GM21528 (cell line): ENCODE measurements around the gene TBCK.
A peak's percentile ranks its signal among the peaks of the same experiment; 100 is the strongest.
"Not testable (repeated sequence)": the region's sequence is repeated elsewhere in the genome, so short reads cannot be mapped to it uniquely, and the experiment has no call there.

Source experiments
- ATAC-seq: cut with Tn5 transposase; IDR thresholded peaks from one replicate; pipeline ENCODE4 v1.9.1; 2021; ENCODE audit warnings: mild to moderate bottlenecking, moderate library complexity; ENCODE audit not compliant: unreplicated experiment, low FRiP score

TBCK gene

DNA sequence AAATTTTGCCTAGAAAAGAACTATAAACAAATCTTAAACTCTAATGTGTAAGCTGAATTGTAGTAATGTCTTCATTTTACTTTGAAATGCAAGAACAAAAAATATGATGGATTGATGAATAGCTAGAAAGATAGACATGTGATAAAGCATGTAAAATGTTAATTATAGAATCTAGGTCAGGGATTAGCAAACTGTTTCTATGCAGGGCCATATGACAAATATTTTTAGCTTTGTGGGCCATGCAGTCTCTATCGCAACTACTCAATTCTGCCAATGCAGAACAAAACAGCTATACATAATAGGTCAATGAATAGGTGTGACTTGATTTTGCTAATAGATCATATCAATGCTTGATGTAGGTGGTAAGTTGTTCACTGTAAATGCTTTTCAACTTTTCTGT lies 75.3 kb downstream of the TBCK start:
- no peak for ATAC-seq

DNA sequence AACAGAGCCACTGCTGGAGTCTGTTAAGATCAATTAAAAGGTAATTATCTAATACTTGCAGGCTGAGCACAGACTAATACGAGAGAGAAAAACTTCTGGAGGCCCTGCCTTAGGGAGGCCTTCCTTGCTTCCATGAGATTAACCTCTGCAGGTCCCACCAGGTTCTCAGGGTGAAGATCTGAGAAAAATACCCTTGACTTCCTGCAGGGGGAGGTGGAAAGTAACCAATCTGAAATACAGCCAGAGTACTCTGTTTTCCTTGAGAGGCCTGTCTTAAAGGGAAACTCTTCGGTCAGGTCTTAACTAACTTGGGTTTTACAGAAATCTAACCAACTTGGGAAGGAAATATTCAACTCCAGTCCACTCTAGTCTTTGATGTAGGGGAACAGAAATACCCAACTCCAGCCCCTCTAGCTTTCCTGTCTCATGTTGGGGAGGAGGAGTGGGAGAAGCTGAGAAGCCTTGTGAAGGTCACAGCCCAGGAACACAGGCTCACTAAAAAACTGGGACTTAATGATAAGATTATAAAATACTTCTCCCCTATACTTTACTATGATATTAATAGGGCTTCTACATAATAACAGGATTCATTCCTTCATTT lies 77.1 kb downstream of the TBCK start:
- ATAC-seq = peak; percentile 97

- ATAC-seq = no peak
Measured at GRCh38 chr4:106231931-106232330, 84.1 kb downstream of the TBCK start.

DNA sequence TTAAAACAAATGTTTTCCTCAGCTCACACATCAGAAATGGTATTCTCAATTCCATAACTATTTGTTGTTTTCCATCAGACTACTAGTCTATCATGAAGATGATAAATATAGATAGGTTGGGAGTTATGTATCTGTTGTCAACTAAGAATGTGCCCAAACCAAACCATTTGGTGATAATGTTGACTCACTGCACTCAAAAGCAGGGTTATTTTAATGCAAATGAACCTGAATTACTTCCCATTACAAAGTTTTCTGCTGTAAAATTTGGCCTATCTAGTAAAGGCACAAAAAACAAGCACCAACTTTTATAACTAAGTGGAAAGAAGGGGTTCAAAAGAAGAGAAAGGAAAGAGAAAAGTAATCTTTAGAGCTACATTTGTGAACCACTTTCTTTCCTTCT lies 93.5 kb downstream of the TBCK start:
- no peak for ATAC-seq

DNA sequence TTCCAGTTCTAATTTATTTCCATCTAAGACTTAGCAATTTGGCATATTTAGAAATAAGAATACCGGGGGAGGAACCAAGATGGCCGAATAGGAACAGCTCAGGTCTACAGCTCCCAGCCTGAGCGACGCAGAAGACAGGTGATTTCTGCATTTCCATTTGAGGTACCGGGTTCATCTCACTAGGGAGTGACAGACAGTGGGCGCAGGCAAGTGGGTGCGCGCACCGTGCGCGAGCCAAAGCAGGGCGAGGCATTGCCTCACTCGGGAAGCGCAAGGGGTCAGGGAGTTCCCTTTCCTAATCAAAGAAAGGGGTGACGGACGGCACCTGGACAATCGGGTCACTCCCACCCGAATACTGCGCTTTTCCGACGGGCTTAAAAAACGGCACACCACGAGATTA lies 102.7 kb downstream of the TBCK start:
- ATAC-seq = not testable (repeated sequence)

DNA sequence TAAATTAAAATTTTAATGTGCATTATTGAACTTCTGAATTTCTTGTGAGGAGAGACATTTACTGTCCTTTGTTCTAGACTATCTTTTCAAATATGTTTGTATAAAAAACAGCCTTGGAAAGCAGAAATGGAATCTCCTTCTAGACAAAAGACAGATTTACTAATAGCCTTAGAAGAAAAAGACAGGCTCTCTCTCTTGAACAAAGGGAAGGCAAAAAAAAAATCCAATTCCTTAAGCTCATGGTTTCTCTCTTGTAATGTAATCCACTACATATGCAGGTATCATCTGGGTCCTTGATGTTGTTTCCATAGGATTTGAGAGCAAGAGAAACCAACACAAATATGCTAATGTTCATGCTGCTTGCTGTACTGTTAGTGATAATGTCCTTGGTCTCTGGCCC lies 106.0 kb downstream of the TBCK start:
- ATAC-seq = no peak

DNA sequence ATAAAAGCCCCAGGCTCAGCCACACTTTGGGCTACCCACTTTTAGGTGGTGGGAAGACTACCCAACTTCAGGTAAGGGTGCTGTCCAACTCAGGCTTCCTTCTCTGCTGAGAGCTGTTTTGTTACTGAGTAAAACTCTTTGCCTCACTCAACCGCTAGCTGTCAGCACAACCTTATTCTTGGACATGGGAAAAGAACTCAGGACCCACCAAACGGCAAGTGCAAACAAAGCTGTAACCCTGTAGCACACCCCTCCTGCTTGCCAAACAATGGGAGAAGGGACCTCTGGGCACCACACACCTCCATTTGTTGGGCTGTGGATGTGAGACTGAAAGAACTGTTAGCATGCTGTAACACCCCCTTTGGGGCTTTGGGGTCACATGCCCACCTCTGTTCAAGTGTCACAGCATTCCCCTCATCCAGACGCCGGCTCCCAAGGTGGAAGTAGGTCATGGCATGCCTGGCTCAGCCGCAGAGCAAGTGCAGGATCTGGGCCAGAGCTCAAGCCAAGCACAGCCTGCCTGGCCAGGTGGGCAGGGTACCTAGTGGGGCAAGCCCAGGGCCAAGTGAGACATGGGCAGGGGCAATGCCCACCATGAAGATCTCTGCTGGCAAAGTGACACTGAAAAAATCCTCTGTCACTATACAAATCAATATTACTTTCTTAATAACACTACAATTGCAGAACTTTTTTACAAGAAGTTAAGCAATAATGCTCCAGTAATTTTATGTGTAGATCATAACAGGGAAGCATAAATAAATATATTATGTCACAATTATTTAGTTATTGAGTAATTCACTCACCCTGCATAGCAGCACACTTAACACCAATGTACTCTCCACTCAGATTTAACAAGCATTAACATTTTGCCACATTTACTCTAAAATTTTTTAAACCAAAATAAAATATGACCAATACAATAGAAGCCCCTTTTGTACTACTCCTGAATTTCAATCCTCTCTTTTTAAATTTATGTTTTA lies 107.2 kb downstream of the TBCK start:
- no peak for ATAC-seq

DNA sequence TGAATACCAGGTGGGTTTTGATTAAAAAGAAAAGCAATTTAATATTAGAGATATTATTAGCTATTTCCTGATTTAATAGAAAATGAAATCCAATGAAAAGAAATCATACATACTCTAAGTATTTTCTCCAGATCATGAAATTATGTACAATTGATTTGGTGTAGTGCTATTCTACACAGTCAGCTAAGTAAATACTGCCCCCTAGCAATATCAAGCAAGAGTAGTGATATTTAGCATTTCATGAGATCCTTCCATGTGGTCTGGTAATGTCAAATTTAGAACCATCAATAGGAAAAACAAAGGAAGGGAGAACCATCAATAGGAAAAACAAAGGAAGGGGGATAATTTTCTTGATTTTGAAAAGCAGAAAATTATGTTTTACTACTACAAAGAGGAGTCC lies 114.6 kb downstream of the TBCK start:
- ATAC-seq = no peak

DNA sequence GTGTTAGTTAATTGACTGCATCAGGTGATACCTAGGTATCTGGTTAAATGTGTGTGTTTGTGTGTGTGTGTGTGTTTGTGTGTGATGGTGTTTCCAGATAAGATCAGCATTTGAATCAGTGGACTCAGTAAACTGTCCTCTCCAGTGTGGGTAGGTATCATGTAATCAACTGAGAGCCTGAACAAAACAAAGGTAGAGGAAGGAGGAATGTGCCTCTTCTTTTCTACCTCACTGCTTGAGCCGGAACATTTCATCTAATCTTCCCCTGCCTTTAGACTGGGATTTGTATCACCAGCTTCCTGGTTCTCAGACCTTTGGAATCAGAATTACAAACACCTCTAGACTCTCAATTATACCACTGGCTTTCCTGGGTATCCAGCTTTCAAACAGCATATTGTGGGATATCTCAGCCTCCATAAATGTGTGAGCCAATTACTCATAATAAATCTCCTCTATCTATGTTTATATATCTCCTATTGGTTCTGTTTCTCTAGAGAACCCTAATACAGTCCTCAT lies 120.5 kb downstream of the TBCK start:
- no peak for ATAC-seq

DNA sequence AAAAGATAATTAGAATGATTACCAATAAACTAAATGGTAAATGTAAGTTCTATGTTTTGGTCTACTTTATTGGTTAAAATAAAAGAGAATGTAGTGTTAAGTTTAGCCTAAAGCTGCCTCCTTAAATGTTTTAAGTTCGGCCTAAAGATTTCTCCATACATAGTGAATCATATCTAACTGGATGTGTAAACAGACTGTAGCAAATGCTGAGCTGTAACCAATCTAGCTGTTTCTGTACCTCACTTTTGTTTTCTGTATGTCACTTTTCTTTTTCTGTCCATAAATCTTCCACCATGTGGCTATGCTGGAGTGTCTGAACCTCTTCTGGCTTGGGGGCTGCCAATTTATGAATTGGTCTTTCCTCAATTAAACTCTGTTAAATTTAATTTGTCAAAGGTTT lies 121.2 kb downstream of the TBCK start:
- ATAC-seq = no peak

DNA sequence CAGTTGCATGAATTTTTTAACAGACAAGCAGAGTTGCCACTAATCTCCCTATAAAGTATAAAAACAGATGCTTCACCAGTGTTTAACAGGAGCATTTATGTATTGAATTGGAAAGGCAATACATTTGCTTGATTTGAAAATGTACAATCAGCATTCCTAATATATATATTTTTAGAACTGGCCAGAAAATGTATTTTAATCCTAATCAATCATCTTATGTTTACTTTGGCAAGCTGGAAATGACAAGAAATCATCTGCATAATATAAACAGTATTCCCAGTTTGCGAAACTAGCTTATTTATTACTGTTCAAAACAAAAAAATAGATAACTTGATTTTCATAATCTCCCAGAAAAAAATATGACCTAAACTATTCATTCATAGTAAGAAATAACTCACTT lies 123.9 kb downstream of the TBCK start:
- no peak for ATAC-seq

GRCh38 chr4:106186201-106186600 lies 129.8 kb downstream of the TBCK start:
- no peak for ATAC-seq

DNA sequence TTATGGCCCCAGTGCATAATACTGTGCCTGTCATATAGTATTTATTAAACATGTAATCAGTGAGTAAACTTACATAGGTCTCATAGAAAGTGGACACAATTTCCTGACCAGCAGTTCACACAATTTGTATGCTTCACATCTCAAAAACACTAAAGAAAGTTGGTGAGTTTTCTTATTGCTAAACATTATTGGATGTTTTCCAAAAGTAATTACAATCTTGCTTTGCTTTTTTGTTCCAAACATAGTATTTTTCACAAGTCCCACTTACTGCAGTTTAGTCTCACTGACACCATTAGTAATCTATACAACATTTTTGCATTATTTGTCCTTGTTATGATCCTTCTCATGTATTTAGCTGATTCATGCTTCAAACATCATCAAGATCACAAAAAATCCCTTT lies 132.5 kb downstream of the TBCK start:
- no peak for ATAC-seq

- ATAC-seq = no peak
Measured at GRCh38 chr4:106172861-106173260, 143.1 kb downstream of the TBCK start.

DNA sequence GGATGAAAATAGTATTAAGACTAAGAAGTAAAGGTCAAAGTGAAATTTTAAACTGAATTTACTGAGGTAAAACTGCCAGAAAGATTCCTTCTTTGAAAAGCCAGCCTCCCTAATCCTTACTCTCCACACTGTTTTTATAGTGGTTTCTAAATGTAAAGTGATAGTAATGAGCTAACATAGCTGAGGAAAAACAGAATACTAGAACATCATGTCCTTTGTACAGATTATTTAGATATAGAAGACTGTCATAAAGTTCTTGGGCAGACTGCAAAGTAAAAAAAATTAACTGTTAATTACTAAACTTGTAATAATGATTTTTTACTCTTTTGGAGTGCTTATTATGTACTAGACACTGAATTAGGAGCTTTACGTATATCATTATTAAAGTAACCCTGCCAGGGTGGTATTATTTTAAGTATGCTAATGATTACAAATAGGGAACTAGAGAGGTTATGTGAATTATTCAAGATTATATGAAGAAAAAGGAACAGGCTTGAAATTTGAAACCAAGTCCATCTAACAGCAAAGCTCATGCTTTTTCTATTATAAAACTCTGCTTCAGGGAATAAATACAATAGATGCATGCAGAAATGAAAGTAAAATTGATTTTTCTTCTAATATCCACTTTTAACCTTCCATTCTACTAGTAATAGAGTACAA lies 150.5 kb downstream of the TBCK start:
- ATAC-seq = no peak

GRCh38 chr4:106162278-106162677 lies 153.7 kb downstream of the TBCK start:
- no peak for ATAC-seq

DNA sequence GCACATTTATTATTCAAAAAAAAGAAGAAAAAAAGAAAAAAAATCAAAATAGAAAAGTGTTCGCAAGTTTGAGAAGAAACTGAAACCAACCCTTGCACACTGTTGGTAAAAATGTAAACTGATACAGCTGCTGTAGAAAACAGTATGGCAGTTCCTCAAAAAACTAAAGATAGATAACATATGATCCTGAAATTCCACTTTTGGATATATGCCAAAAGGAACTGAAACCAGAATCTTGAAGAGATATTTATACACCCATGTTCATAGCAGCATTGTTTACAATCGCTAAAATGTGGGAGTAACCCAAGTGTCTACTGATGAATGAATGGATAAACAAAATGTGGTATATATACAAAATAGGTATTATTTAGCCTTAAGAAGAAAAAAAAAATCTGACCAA lies 155.4 kb downstream of the TBCK start:
- no peak for ATAC-seq

- no peak for ATAC-seq
Measured at GRCh38 chr4:106149911-106150310, 166.1 kb downstream of the TBCK start.

- no peak for ATAC-seq
Measured at GRCh38 chr4:106149026-106149425, 167.0 kb downstream of the TBCK start.

- ATAC-seq = no peak
Measured at GRCh38 chr4:106142616-106143127, 173.3 kb downstream of the TBCK start.

DNA sequence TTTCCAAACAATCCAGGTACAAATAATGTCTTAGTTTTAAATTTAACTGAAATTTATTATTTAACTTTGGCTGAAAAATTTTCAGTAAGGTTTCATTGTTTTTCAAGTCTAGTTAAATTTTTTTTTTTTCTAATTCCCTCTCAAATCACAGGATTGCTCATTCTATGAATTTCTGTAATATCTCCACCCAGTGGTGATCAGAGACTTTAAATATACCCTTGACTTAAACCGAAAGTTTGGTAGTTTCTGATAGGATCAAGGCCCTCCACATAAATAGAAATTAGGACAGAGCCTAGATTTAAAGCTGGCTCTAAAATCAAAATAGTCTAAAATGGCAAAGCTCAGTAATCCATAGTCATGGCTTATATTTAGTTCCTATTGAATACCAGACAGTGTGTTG lies 175.4 kb downstream of the TBCK start:
- ATAC-seq = no peak
